GM12892 (cell line): ENCODE measurements around the gene CFAP20DC.

Experiments used
- POLR2A ChIP-seq: IDR thresholded peaks from 2 replicates; pipeline ENCODE4 v1.6.1; 2011; ENCODE audit warnings: low read depth, low read length, control low read depth
- POLR2AphosphoS5 ChIP-seq: IDR thresholded peaks from 2 replicates; pipeline ENCODE4 v1.6.1; 2011; ENCODE audit warnings: low read depth, low read length, control low read depth

DNA sequence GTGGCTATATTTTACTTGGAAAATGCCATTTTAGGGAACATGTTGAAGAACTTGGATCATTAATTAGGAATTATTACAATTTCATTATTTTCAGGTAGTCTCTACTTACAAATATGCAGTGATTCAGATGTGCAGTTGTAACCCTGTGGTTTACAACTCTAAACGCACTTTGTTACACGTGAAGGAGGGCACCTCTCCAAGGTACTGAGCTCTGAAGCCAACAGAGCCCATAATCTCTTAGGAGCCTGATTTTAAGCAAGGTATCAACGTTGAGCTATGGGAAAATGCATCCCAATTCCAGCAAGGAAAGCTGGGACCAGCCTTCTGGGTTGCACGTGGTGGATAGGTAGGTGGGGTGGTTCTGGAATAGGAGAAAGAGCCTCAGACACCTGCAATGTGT is 301.8 kb downstream of the CFAP20DC start:
- TF ChIP-seq POLR2A = no peak
- TF ChIP-seq POLR2AphosphoS5 = no peak
